ENCODE results near the gene OLFML2B.

The OLFML2B gene

DNA sequence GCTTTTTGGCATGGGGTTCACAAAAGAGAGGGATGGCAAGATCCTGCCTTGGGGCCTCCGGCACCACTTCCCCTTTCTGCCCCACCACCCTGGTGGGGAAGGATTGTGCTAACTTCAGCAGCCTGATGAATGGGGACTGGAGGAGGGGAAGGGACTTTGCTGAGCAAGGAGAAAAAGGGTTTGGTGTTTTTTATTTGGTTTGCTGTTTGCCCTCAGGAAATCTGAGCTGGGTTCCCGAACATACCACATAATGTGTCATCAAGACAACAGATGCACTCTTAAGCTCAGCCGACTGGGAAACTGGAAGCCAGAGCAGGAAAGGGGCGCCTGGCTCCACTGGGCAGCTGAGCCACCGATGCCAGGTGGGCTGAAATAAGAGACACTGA is 19.8 kb downstream of the OLFML2B start:
- no peak for DNase-seq

DNA sequence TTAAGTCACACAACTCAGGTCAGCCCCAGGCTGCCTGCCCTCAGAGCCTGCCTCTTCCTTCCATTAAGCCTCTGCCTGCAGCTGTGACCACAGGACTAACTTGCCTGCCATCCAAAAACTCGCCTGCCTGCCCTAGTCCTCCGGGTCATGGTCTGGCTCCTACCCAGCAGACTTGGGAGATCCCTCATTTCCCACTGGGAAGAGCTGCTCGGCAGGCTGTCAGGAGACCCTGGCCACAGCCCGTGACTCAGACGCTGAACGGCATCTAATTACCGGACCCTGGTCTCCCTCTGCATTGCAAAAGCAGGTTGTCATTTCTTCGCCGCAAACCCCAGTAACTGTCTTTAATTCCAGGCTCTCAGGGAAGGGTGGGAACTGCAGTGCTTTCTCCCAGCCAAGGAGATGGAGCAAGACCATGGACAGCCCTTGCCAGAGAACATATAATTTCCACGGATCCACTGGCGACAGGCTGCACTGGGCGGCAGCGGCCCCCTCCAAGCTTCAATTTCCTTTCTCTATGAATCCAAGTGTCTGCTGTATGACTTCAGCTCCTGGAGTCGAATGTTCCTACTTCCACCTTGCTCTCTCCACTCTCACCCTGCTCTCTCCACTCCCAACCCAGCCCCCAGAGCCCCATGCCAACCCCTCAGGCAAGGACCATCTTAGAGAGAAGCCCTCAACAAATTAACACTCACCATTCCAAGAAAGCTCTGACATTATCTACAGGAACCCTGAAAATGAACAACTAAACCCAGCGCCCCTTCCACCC is 20.4 kb downstream of the OLFML2B start:
- no peak for DNase-seq

GRCh38 chr1:162000053-162000420 is 23.6 kb downstream of the OLFML2B start:
- DNase-seq, result no peak

DNA sequence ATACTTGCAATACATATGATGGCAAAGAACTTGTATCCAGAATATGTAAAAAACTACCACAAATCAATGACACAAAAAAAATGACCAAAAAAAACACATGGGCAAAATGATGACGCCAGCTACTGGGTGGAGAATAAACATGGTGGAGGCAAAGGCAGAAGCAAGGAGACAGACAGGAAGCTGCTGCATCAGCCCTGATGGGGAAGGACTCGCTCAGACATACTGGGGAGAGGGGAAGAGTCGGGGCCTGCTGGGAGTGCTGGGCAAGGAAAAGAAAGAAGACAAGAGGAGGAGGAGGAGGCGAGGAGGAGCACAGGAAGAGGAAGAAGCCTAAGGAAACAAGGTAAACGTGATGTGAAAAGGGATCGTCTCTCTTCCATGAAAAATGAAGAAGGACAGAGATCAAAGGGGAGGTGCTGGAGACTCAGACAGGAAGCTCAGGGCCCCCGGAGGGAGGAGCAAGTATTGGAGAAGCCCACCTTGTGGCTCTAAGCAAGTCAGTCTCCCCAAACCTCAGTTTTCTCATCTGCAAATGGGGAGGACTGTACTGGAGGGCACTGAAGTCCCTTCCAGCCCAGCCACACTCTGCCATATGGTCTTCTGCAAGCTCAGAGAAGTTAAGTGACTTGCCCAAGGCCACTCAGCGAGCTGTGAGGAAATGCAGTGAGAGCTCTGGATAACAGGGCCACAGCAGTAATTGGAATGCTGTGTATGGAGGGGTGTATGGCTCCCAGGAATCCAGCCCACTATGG is 24.2 kb downstream of the OLFML2B start:
- DNase-seq, result no peak

DNA sequence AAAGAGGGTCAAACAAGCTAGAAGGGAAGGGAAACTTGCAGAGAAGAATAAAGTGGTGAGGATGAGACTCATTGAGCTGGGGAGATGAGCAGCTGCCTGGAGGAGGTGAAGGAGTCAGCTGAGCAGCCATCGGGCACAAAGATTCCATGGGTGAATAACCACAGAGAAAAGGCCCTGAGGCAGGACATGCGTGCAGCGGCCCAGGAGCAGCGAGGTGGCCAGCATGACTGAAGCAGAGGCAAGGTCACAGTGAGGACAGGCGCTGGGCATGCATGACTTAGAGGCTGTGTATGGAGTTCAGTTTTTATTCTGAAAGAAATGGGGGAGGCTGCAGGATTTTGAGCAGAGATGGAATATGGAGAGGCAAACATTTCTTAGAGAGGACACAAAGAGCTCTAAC is 24.9 kb downstream of the OLFML2B start:
- DNase-seq, result no peak

- DNase-seq, result no peak
These were observed 26.5 kb downstream of the OLFML2B start for GRCh38 chr1:161997152-161997551.

DNA sequence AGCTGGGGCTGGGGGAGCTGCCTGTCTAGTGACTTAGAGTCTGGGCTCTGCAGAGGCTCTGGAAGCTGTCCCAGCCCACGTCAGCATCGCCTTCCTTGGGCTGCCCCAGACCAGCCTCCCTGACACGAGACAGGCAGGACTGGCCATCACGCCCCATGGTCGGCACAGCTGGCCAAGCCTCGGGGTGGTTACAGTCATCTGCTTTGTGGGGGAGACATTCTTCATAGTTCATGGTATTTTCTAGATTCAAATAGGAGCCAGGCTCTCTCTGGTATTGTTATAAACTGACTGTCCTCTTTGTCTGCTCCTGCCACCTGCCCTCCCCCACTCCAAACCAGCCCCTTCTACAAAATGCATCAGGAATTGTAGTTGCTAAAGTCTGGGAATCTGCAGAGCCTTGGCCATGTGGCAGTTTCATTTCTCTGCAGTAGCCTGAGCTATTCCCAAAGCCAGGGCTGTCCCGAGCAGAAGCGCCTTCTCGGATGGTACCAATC is 29.4 kb downstream of the OLFML2B start:
- no peak for DNase-seq

DNA sequence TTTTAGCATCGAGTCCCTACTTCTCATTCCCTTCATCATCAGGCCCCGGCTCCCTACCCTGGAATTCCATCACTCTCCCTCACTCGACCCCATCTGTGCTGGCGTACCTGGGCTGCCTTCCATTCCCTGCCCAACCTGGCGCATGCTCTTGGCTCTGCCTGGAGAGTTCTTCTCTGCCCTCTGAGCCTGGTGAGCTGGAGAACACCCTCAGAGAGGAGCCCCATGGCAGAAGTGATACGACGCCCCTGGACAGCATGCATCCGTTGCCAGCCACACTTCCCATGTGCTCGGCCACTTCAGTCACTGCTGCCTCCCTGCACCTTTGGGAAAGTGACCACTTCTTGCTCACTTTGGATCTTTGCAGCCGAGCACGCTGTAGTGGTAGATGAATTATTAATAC is 30.1 kb downstream of the OLFML2B start:
- no peak for DNase-seq

DNA sequence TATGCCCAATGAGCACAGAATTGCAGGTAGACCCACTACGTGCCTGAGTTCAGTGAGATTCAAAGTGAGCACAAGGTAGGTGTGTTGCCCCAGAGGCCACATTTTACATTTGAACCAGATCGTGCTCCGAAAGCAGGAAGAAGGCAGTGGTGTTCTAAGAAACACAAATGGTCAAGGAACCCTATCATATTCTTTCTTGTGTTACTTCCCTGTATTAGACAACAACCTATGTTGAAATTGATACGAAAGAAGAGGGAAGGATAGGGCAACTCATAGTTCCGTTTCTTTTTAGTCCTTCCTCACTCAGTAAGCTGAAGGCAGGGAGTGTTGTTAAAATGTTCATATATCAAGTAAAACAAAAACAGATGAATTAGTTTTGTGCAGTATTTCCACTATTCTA is 33.9 kb downstream of the OLFML2B start:
- no peak for DNase-seq

GRCh38 chr1:161989108-161989507 is 34.6 kb downstream of the OLFML2B start:
- DNase-seq, result no peak

GRCh38 chr1:161988413-161988812 is 35.3 kb downstream of the OLFML2B start:
- no peak for DNase-seq

- no peak for DNase-seq
These were observed 35.8 kb downstream of the OLFML2B start for GRCh38 chr1:161987872-161988271.

GRCh38 chr1:161987303-161987702 is 36.4 kb downstream of the OLFML2B start:
- DNase-seq, result no peak

GRCh38 chr1:161986328-161986727 is 37.3 kb downstream of the OLFML2B start:
- no peak for DNase-seq

DNA sequence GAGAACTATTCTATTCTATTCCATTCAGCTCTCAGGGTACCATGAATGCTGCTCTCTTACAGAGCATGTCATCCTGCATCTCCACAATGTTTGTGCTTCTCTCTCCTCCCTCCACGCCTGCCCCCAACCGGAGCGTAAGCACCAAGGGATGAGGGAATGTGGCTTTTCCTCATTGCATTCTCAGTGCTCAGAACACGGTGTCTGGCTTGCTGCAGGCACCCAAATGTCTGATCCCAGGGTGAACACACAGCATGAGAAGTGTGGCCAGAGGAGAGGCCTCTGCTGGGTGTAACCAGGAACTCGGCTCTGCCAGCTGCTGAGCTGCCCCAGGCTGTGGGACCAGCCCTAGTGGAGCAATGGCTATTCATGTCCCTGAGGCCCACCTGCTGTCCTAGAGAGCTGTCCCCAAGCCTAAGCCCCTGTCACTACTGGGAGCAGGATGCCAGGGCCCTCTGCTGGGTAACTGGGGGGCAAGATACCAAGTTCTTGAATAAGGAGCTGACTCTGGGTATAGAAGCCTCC is 38.3 kb downstream of the OLFML2B start:
- DNase-seq, result no peak

DNA sequence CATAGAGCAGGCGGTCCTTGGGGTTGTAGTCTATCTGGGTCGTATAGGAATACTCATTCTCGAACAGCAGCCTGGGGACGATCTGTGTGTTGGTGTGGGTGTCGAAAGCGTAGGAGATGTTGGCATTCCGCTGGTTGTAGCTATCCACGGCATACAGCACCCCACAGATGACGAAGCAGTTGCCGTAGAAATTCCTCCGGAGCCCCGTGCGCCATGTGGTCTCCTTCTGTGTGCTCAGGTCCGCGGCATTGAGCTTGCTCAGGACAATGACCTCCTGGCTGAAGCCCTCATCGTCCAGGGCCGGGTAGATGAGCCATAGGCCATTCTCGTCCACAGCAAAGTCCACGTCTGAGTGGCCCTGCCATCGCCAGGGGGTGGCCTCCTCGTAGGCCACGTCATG is 39.9 kb downstream of the OLFML2B start:
- no peak for DNase-seq

GRCh38 chr1:161982917-161983316 is 40.8 kb downstream of the OLFML2B start:
- no peak for DNase-seq

GRCh38 chr1:161982507-161982895 is 41.2 kb downstream of the OLFML2B start:
- DNase-seq, result no peak

DNA sequence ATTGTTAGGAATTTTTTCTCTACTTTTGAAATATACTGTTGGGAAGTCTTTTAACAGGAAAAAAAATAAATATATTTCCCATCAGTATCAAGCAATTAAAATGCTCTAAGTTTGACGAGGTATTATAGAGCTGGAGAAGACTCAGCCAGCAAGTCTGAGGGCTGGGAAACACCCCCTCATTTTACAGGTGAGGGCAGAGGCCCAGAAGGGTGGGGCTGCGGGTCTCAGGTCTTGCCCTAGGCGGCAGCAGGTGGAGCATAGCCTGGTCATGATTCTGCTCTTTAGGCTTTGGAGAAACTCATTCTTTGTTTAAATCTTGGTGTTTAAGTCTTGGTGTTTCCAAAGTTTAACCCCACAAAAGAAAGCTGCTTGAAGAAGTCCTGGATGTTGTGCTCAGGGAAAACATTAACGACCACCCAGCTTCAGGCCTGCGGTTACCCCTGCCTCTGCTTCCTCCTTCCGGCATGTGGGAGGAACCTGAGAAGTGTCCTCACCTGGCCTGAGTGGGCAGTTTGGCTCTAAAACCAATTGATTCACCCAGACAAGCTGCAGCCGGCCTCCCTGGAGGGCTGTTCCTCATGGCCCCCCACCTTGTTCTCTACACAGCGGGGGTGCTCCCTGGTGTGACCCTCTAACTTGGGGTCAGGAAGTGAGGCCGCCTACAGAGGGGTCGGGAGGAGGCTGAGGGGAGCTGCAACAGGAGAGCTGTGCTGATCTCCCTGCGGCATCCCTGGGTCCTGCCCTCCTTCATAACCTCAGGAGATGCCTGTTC is 41.7 kb downstream of the OLFML2B start:
- DNase-seq, result no peak

GRCh38 chr1:161981126-161981525 is 42.5 kb downstream of the OLFML2B start:
- DNase-seq, result no peak

DNA sequence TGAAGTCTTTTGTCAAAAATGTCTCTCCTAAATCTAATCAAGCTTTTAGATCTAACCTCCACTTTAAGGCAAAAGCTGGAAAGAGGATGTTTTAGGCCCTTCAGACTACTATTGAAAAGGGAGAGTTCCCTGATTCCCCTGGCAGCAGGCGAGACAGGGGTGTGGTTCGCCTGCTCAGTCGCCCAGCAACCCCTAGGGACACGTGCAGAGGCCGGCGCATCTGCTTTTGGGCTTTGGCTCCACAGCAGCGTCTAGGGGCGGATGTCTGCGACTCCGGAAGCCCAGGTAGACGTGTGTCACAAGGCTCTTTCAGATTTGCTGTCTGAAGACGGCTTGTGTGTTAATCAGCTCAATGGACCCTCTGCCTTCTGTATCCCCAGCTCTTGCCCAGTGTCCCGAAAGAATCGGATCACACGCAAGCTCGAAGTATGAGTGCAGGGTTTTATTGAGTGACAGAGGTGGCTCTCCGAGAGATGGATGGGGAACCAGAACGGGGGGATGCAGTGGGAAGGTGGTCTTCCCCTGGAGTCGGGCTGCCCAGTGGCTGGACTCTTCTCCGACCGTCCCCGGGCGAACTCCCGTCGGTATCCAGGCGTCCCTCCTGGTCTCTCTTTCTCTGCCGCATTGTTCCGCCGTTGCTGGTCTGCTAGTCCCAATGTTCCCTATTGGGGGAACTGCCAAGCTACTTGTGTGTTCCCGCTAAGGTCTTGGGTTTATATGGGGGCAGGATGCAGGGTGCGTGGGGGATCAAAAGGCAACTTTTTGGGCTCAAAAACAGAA is 45.5 kb downstream of the OLFML2B start:
- DNase-seq, result no peak

All from NCI-H2081 (cell line).